ENCODE data around the gene ZMYM4.

The ZMYM4 gene

DNA sequence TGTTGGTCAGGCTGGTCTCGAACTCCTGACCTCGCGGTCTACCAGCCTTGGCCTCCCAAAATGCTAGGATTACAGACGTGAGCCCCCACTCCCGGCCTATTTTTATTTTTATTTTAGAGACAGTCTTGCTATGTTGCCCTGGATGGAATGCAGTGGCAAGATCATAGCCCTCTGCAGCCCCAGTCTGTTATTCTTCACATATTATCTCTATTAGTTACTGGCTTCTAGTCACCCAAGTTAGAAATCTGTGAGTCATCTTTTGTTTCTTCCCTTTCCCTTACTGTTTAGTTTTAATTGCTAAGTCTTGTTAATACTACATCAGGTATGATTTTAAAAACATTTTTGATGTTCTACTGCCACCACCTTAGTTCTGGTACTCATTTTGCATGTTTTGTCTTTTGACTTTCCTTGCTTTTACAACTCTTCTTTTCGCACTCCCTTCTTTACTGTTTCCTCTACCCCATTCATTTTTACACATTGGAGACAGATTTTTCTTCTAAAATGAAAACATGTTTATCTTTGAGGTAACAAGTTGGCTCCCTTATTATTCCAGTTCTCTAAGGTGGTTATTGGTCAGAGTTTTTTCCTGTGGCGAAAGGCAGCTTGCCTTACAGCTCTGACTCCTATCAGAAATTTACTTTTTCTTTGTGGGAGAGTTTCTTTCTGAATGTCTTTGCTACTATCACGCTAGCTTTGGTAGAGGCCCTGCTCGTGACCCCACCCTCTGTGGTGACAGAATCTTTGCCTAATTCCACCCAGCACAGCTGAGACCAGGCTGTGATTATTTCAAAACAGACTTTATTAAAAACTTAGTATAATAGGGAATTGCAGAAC lies 19.5 kb downstream of the ZMYM4 start:
- H3K27ac ChIP-seq, result no peak overlapping the region; the same call in 1 of the 2 replicates
- TF ChIP-seq, protein P1, sequence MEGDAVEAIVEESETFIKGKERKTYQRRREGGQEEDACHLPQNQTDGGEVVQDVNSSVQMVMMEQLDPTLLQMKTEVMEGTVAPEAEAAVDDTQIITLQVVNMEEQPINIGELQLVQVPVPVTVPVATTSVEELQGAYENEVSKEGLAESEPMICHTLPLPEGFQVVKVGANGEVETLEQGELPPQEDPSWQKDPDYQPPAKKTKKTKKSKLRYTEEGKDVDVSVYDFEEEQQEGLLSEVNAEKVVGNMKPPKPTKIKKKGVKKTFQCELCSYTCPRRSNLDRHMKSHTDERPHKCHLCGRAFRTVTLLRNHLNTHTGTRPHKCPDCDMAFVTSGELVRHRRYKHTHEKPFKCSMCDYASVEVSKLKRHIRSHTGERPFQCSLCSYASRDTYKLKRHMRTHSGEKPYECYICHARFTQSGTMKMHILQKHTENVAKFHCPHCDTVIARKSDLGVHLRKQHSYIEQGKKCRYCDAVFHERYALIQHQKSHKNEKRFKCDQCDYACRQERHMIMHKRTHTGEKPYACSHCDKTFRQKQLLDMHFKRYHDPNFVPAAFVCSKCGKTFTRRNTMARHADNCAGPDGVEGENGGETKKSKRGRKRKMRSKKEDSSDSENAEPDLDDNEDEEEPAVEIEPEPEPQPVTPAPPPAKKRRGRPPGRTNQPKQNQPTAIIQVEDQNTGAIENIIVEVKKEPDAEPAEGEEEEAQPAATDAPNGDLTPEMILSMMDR (IDR thresholded peaks at IDR 0.05), result no peak
- TF ChIP-seq ZFX (IDR thresholded peaks at IDR 0.05; ENCODE audit: borderline replicate concordance), result no peak

DNA sequence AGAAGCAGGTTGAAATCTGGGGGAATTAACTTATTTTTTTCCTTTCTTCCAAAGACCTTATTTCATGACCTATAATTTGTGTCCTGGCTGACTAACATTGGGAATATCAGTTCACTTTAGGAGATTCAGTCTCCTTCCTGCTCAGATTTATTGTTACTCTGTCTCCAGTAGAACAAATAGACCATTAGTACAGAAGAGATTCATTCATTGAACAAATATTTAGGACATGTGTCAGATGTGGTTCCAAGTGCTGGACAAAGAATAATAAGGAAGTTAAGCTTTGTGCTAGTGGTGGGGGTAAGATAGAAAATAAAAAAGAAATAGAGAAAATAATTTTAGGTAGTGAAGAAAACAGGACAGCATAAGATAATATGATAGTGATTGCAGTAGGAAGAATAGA lies 20.3 kb downstream of the ZMYM4 start:
- no peak overlapping the region; the same call in 1 of the 2 replicates for H3K27ac ChIP-seq
- TF ChIP-seq, protein P1 (IDR thresholded peaks at IDR 0.05), result no peak
- TF ChIP-seq ZFX (IDR thresholded peaks at IDR 0.05; ENCODE audit: borderline replicate concordance), result no peak

DNA sequence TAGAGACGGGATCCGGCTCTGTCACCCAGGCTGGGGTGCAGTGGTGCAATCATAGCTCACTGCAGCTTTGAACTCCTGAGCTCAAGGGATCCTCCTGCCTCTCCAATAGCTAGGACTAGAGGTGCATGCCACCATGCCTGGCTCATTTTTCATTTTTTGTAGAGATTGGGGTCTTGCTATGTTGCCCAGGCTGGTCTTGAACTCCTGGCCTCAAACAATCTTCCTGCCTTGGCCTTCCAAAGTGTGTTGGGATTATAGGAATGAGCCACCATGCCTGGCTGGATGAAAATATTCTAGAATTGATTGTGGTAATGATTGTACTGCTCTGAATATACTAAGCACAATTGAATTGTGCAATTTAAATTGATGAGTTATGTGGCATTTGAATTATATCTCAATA lies 21.9 kb downstream of the ZMYM4 start:
- no peak overlapping the region for H3K27ac ChIP-seq
- no peak for TF ChIP-seq ZFX (IDR thresholded peaks at IDR 0.05; ENCODE audit: borderline replicate concordance)
- TF ChIP-seq, protein P1 (IDR thresholded peaks at IDR 0.05), result no peak

DNA sequence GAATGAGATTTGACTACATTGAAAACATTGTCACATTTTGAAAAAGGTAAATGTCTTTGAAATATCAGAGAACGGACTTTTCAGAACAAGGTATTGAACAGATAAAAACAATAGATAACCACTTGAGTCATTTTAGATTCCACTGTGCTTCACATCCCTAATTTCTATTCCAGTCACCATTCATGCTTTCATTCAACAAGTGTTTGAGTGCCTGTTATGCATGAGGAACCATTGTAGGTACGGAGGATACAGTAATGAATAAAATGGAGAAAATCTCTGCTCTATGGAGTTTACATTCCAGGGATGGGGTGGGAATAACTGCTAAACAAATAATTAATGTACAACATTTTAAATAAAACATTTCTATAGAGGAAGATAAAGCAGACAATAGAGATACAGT lies 26.3 kb downstream of the ZMYM4 start:
- TF ChIP-seq, protein P1 (IDR thresholded peaks at IDR 0.05), result no peak
- no peak for TF ChIP-seq ZFX (IDR thresholded peaks at IDR 0.05; ENCODE audit: borderline replicate concordance)
- H3K27ac ChIP-seq, result no peak overlapping the region

DNA sequence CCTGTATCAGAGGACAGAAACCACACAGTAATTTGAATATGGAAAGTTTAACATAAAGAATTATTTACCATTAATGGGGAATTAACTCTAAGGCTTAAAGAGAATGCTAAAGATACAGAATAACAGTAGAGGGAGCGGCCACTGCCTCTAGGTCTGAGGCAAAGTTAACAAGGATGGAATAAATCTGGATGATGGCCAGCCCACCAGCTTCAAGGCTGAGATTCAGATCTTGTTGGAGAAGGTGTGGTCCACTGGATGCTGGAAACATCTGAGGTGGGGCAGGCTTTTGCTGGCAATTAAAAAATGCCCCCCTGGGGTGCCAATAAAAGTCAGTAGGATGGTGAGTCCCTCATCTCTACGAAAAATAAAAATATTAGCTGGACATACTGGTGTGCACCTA lies 29.4 kb downstream of the ZMYM4 start:
- TF ChIP-seq ZFX (IDR thresholded peaks at IDR 0.05; ENCODE audit: borderline replicate concordance), result no peak
- TF ChIP-seq, protein P1 (IDR thresholded peaks at IDR 0.05), result no peak
- no peak overlapping the region for H3K27ac ChIP-seq

DNA sequence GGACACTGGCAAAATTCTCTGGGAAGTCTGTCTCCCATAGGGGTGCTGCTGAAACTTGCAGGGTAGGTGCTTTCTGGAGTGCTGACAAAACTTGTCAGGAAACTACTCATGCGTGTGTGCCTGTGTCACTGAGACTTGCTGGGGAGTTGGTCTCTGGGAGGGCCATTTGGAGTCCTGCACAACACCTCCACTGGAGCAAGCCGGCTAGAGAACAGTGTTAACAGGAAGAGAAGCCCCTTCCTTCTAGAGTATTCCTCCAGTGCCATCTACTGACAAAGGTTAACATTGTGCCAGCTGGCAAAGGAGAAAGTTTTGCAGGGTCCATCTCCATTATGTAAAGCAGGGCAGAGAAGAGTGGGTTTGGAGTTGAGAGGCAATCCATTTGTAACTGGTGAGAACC lies 30.0 kb downstream of the ZMYM4 start:
- H3K27ac ChIP-seq, result no peak overlapping the region
- no peak for TF ChIP-seq ZFX (IDR thresholded peaks at IDR 0.05; ENCODE audit: borderline replicate concordance)
- TF ChIP-seq, protein P1 (IDR thresholded peaks at IDR 0.05), result peak; percentile 53

DNA sequence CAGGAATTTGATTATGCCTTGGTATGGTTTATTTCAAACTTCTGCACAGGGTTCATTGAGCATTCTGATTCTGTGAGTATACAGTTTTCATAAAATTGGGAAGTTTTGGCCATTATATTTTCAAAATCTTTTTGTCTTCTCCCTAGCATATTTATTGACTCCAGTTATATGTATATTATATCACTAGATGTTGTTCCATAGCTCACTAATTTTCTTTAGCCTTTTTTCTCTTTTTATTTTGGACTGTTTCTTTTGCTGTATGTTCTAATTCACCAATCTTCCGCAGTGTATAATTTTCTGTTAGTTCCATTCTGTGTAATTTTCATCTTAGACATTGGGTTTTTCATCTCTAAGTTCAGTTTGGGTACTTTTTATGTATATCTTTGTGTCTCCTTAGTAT lies 31.9 kb downstream of the ZMYM4 start:
- TF ChIP-seq, protein P1 (IDR thresholded peaks at IDR 0.05), result no peak
- TF ChIP-seq ZFX (IDR thresholded peaks at IDR 0.05; ENCODE audit: borderline replicate concordance), result no peak
- H3K27ac ChIP-seq, result no peak overlapping the region
